Measurements from ENCODE around the gene TSHZ2. TPM values are rescaled to one million over a fixed set of nuclear protein-coding genes. Genes with fewer than 3 reads are reported as not detected.

Gene TSHZ2
- polyA plus RNA-seq, 1 donor from 2014 or later = 4.6 TPM

GRCh38 chr20:52971498-52972189, 514 bp upstream of the TSHZ2 start:
- Histone ChIP-seq H2AFZ (ENCODE audit: low read depth, low read length) (peak overlapping the region; percentile 59), H3K9me3 (ENCODE audit: low read length) (no peaks in the 10 kb centered on the region), H3K4me2 (ENCODE audit: low read length) (no peak overlapping the region), H3K27ac (ENCODE audit: low read length) (peak overlapping the region; percentile 79), H4K20me1 (ENCODE audit: insufficient read depth) (no peaks in the 10 kb centered on the region), H3K9ac (ENCODE audit: low read length) (peak overlapping the region; percentile 78), H3K4me3 (ENCODE audit: low read length) (peak overlapping the region; percentile 77), H3K9me2 (ENCODE audit: insufficient read depth, low read length) (no peaks in the 10 kb centered on the region), H3K79me2 (replicated peaks; ENCODE audit: insufficient read depth, low read length) (peaks cover 37% of the 10 kb centered on the region), H3K36me3 (ENCODE audit: insufficient read depth, low read length) (no peaks in the 10 kb centered on the region), H3F3A (ENCODE audit: insufficient read depth, low read length, poor library complexity, severe bottlenecking) (no peaks in the 10 kb centered on the region), H3K27me3 (ENCODE audit: insufficient read depth, low read depth, low read length) (no peaks in the 10 kb centered on the region)
- TF ChIP-seq EP300 (conservative IDR thresholded peaks at IDR 0.05; ENCODE audit: poor library complexity, severe bottlenecking) (no peak), REST (IDR thresholded peaks at IDR 0.05; ENCODE audit: borderline replicate concordance) (no peak), EZH2 (IDR thresholded peaks at IDR 0.05; ENCODE audit: borderline replicate concordance, insufficient read depth, low read length, poor library complexity, severe bottlenecking) (no peak), TAF1 (IDR thresholded peaks at IDR 0.05; ENCODE audit: low read depth) (no peak), SMC3 (conservative IDR thresholded peaks at IDR 0.05; ENCODE audit: poor library complexity) (no peak), RAD21 (conservative IDR thresholded peaks at IDR 0.05) (no peak), POLR2AphosphoS5 (IDR thresholded peaks at IDR 0.05) (no peak), MXI1 (conservative IDR thresholded peaks at IDR 0.05; ENCODE audit: poor library complexity, severe bottlenecking) (no peak), CTCF (IDR thresholded peaks at IDR 0.05; ENCODE audit: poor library complexity, severe bottlenecking) (no peak)

- H3K4me2 ChIP-seq (ENCODE audit: low read length) = peak overlapping the region; percentile 54
- TF ChIP-seq RAD21 (conservative IDR thresholded peaks at IDR 0.05) = peak; percentile 49
- TF ChIP-seq MXI1 (conservative IDR thresholded peaks at IDR 0.05; ENCODE audit: poor library complexity, severe bottlenecking) = no peak
- no peaks in the 10 kb centered on the region for H4K20me1 ChIP-seq (ENCODE audit: insufficient read depth)
- peak overlapping the region; percentile 79 for H3K27ac ChIP-seq (ENCODE audit: low read length)
- no peak overlapping the region for H2AFZ ChIP-seq (ENCODE audit: low read depth, low read length)
- H3K9me3 ChIP-seq (ENCODE audit: low read length) = no peaks in the 10 kb centered on the region
- H3F3A ChIP-seq (ENCODE audit: insufficient read depth, low read length, poor library complexity, severe bottlenecking) = no peaks in the 10 kb centered on the region
- no peaks in the 10 kb centered on the region for H3K27me3 ChIP-seq (ENCODE audit: insufficient read depth, low read depth, low read length)
- H3K9ac ChIP-seq (ENCODE audit: low read length) = peak overlapping the region; percentile 78
- H3K36me3 ChIP-seq (ENCODE audit: insufficient read depth, low read length) = no peaks in the 10 kb centered on the region
- peaks cover 51% of the 10 kb centered on the region for H3K79me2 ChIP-seq (replicated peaks; ENCODE audit: insufficient read depth, low read length)
- peak overlapping the region; percentile 77 for H3K4me3 ChIP-seq (ENCODE audit: low read length)
- no peaks in the 10 kb centered on the region for H3K9me2 ChIP-seq (ENCODE audit: insufficient read depth, low read length)
Observed at GRCh38 chr20:52972965-52973819, 1.0 kb downstream of the TSHZ2 start.
